Measurements from ENCODE around the gene DEFB131A.
"Not testable (repeated sequence)": the region's sequence is repeated elsewhere in the genome, so short reads cannot be mapped to it uniquely, and the experiment has no call there.

GRCh38 chr4:9436728-9437127 lies 7.5 kb upstream of the DEFB131A start:
- TF ChIP-seq CTCF, POLR2A, EP300, POLR2AphosphoS5 (IDR thresholded peaks at IDR 0.05): not testable (repeated sequence)

Measured in stomach (tissue), 4 donors.